ENCODE results near the gene C16orf96.

The C16orf96 gene

DNA sequence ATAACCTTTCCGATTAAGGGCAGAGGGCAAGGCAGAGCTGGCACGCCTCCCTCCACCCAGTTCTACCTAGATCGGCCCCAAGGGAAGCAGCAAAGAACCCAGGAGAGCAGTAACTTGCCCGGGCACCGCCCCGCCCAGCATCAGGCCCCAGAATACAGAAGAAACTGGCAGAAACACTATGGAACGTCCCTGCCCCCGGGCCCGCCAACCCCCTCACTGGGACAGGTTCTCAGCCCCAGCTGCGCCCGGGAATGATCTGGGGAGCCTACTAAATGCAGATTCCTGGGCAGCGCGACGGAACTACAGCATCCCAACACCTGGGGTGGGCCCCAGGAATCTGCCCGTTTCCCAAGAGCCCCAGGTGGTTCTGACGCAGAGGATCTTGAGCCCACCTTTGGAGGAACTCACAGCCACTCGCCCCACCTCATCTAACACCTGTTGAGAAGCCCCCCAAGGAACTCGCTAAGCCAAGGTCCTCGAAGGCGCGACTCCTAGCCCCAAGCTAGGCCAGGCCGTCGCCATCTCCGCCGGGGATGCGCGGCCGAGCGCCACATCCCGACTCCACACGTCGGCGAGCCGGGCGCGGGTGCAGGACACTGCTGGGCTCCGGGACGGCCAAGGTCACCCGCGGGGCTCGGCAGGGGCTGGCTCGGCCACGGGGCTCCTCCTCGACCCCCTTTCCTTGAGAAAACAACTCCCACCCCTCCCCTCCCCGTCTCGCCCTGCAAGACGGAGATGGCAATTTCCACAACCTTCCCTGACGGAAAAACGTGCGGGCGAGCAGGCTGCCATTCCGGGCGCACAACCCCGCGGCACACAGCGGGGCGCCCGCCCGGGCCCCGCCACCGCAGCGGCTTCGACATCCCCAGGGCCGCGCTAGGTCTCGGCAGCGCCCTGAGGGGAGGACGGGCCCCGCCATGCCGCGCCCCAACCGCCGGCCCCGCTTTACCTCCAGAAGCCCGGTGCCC, 18.5 kb upstream of the C16orf96 start:
- DNase-seq (ENCODE audit: extremely low spot score) = peak; percentile 58
- ChIA-PET CTCF (interaction anchor here (1.3 to 3.2 kb wide), 4 partner anchors 11 to 31 kb away, joined by 6 to 20 read pairs (median 9); no protein-coding TSS in a partner anchor), POLR2A (no interaction called here)
- TF ChIP-seq, protein P1, sequence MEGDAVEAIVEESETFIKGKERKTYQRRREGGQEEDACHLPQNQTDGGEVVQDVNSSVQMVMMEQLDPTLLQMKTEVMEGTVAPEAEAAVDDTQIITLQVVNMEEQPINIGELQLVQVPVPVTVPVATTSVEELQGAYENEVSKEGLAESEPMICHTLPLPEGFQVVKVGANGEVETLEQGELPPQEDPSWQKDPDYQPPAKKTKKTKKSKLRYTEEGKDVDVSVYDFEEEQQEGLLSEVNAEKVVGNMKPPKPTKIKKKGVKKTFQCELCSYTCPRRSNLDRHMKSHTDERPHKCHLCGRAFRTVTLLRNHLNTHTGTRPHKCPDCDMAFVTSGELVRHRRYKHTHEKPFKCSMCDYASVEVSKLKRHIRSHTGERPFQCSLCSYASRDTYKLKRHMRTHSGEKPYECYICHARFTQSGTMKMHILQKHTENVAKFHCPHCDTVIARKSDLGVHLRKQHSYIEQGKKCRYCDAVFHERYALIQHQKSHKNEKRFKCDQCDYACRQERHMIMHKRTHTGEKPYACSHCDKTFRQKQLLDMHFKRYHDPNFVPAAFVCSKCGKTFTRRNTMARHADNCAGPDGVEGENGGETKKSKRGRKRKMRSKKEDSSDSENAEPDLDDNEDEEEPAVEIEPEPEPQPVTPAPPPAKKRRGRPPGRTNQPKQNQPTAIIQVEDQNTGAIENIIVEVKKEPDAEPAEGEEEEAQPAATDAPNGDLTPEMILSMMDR (IDR thresholded peaks at IDR 0.05; ENCODE audit: control extremely low read depth, extremely low read depth, low read depth, missing control alignments) = no peak

DNA sequence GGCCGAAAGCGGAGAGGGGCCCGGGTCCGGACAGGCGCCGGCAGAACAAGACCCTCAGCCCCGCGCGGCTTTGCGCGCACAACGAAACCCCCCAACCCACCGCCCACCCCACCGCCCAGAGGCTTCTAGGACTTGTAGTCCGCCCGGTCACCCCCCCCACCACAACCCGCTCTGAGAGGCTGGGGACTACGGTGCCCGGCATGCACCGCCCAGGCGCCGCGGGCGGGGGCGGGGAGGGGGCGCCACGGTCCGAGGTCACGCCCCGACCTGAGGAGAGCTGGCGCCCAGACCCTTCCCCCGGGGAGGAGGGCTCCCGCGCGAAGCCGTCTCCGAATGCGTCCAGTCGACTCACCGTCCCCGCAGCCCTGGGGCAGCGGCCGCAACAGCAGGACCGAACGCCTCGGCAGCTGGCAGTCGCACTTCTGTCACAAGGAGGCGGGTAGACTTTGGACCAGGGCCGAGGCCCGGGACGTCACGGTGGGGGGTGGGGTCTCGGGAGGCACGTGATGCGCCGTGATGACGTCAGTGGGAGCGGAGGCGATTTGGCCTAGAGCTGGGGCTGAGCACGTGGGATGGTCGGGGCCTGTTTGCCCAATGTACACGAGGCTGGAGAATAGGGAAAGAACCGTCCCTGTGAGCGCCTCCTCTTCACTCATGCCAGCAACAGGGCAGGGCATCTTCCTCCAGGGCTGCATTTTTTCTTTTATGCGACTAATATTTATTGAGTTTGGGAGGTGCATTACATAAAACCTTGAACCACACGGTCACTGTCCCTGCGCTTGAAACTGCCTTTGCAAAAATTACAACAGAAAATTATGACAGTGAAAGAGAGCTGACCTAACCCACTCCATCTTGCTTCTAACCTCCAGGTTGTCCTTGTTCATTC, 17.5 kb upstream of the C16orf96 start, which contains the start of gene CDIP1:
Gene CDIP1, minus strand, starts transcription at position 424 of the 886 bp plus-strand sequence. CDS start 24,643 bp downstream, outside the sequence.
- ChIA-PET POLR2A (interaction anchor here (0.5 to 1.1 kb wide), 7 partner anchors 18 to 560 kb away, joined by 3 to 7 read pairs (median 3); partner anchors contain the start of gene C16orf96), CTCF (interaction anchor here (0.7 to 3.2 kb wide), 7 partner anchors 9 to 85 kb away, joined by 3 to 20 read pairs (median 4); partner anchors contain the start of genes C16orf96 and MGRN1)
- TF ChIP-seq, protein P1 (IDR thresholded peaks at IDR 0.05; ENCODE audit: control extremely low read depth, extremely low read depth, low read depth, missing control alignments) = no peak
- peak; percentile 96 for DNase-seq (ENCODE audit: extremely low spot score)

DNA sequence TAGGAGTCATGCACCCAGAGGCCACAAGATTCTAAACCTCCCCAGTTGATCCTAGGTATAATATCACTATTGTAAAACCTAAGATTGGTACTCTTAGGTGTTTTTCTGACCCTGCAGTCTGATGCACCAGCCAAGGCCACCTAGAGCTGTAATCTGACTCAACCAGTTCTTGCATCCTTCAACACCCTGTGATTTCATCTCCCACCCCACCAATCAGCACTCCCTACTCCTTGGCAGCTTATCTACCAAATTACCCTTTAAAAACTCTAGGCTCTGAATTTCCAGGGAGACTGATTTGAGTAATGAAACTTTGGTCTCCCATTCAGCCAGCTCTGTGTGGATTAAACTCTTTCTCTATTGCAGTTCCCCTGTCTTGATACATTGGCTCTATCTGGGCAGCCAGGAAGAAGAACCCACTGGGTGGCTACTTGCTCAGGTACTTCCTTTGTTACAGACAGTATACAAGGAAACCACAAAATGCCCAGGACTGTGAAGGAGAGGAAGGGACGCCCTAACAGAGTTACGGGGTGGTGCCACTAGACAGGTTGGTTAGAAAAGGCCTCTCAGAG, 16.3 kb upstream of the C16orf96 start:
- CTCF ChIA-PET = interaction anchor here (1.3 to 3.2 kb wide), 2 partner anchors 9 to 17 kb away, joined by 4 to 20 read pairs; partner anchors contain the start of gene C16orf96
- DNase-seq (ENCODE audit: extremely low spot score) = no peak
- POLR2A ChIA-PET = no interaction called here
- TF ChIP-seq, protein P1 (IDR thresholded peaks at IDR 0.05; ENCODE audit: control extremely low read depth, extremely low read depth, low read depth, missing control alignments) = no peak

DNA sequence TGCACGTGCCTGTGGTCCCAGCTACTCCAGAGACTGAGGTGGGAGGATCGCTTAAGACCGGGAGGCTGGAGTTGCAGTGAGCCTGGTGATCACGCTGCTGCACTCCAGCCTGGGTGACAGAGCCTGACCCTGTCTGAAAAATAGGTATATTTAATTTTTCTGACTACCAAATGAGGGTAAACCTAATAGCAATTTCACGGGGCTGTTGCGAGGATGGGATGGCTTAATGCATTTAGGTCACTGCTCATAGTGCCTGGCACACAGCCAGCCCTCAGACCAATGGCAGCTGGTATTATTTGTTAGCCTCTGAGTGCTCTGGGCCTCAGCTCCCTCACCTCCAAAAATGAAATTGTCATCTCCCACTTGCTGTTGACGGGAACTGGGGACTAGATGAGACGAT, 11.7 kb upstream of the C16orf96 start:
- TF ChIP-seq, protein P1 (IDR thresholded peaks at IDR 0.05; ENCODE audit: control extremely low read depth, extremely low read depth, low read depth, missing control alignments) = no peak
- no peak for DNase-seq (ENCODE audit: extremely low spot score)

DNA sequence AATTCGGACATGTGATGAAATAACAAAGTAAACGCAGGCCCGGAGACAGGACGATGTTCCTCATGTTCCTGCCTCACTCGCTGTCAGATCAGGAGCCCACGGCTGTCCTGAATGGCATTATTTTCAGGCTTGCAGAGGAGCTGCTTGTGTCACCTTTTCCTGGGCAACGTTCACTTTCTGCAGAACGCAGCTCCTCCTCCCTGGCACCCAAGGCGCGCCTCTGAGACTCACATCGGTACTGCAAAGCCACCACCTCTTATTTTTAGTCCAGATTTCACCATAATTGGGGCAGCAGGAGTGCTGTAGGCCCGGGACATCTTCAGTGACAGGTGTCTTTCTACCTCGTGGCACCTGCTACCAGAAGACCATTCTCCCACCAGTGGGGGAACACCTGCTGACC, 8.0 kb upstream of the C16orf96 start:
- TF ChIP-seq, protein P1 (IDR thresholded peaks at IDR 0.05; ENCODE audit: control extremely low read depth, extremely low read depth, low read depth, missing control alignments) = no peak
- DNase-seq (ENCODE audit: extremely low spot score) = no peak
- POLR2A ChIA-PET = no interaction called here
- CTCF ChIA-PET = interaction anchor here (0.6 to 10.4 kb wide), 23 partner anchors 9 to 188 kb away, joined by 3 to 138 read pairs (median 4); partner anchors contain the start of genes CDIP1, HMOX2 and MGRN1

More for the DNA sequence above, 11.7 kb upstream of the C16orf96 start:
- ChIA-PET CTCF (interaction anchor here (0.8 to 10.4 kb wide), 3 partner anchors 16 to 37 kb away, joined by 3 to 138 read pairs (median 3); no protein-coding TSS in a partner anchor), POLR2A (no interaction called here)

Measured in GM10248 (cell line).